ENCODE data around the gene MYL9.

MYL9 gene

GRCh38 chr20:36541227-36541767, at the start of gene MYL9:
TSS of gene MYL9 (plus strand) at chr20:36541519. CDS start at chr20:36544885, 3,366 bp downstream.
- TF ChIP-seq, protein P1, sequence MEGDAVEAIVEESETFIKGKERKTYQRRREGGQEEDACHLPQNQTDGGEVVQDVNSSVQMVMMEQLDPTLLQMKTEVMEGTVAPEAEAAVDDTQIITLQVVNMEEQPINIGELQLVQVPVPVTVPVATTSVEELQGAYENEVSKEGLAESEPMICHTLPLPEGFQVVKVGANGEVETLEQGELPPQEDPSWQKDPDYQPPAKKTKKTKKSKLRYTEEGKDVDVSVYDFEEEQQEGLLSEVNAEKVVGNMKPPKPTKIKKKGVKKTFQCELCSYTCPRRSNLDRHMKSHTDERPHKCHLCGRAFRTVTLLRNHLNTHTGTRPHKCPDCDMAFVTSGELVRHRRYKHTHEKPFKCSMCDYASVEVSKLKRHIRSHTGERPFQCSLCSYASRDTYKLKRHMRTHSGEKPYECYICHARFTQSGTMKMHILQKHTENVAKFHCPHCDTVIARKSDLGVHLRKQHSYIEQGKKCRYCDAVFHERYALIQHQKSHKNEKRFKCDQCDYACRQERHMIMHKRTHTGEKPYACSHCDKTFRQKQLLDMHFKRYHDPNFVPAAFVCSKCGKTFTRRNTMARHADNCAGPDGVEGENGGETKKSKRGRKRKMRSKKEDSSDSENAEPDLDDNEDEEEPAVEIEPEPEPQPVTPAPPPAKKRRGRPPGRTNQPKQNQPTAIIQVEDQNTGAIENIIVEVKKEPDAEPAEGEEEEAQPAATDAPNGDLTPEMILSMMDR (IDR thresholded peaks at IDR 0.05; ENCODE audit: control insufficient read depth, insufficient read depth, low read depth, low read length, missing control alignments), result no peak
- no peak for DNase-seq (ENCODE audit: low read depth)
- H3K4me3 ChIP-seq (ENCODE audit: control insufficient read depth, low read depth, low read length), result peak within 1 kb of the TSS; percentile 97

DNA sequence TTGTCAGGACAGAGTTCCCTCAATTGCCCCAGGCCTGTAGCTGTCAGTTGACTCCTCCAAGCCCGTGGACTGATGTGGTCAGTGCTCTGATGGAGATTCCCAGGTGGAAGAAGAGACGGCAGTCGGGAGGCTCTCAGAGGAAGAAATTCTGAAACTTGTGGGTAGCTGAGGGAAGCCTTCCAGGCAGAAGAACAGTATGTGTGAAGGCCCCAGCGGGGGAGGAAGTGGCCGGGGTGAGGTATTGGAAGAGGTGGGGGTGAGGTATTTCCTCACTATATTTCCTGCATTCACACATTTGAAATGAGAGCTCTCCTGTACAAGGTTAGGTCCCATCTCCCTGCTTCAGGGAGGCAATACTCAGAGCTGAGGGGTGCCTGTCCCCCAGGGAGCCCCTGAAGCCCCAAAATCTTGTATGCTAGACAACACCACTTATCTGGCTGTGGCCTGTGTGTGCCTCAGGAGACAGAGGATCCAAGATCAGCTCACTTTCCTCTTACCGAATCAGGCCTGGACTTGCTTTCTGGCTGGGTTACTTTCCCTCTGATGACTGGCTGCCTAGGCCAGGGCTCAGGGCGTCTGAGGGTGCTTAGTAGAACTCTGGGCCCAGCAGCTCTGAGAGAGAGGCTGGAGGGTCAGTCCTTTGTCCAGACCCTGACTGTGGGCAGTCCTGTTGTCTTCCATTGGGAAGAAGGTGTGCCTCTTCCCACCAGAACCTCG, 49.3 kb upstream of the MYL9 start:
- TF ChIP-seq, protein P1 (IDR thresholded peaks at IDR 0.05; ENCODE audit: control insufficient read depth, insufficient read depth, low read depth, low read length, missing control alignments), result no peak
- no peak for DNase-seq (ENCODE audit: low read depth)
- no peak overlapping the region for H3K4me3 ChIP-seq (ENCODE audit: control insufficient read depth, low read depth, low read length)

- DNase-seq (ENCODE audit: low read depth), result no peak
- TF ChIP-seq, protein P1 (IDR thresholded peaks at IDR 0.05; ENCODE audit: control insufficient read depth, insufficient read depth, low read depth, low read length, missing control alignments), result peak; percentile 28
- no peak overlapping the region for H3K4me3 ChIP-seq (ENCODE audit: control insufficient read depth, low read depth, low read length)
Measured at GRCh38 chr20:36493051-36493800, 48.1 kb upstream of the MYL9 start.

- TF ChIP-seq, protein P1 (IDR thresholded peaks at IDR 0.05; ENCODE audit: control insufficient read depth, insufficient read depth, low read depth, low read length, missing control alignments), result no peak
- DNase-seq (ENCODE audit: low read depth), result peak; percentile 65
- no peak overlapping the region for H3K4me3 ChIP-seq (ENCODE audit: control insufficient read depth, low read depth, low read length)
Measured at GRCh38 chr20:36493801-36494114, 47.6 kb upstream of the MYL9 start.

- no peak for DNase-seq (ENCODE audit: low read depth)
- H3K4me3 ChIP-seq (ENCODE audit: control insufficient read depth, low read depth, low read length), result no peak overlapping the region
- TF ChIP-seq, protein P1 (IDR thresholded peaks at IDR 0.05; ENCODE audit: control insufficient read depth, insufficient read depth, low read depth, low read length, missing control alignments), result no peak
Measured at GRCh38 chr20:36496707-36497669, 44.3 kb upstream of the MYL9 start.

DNA sequence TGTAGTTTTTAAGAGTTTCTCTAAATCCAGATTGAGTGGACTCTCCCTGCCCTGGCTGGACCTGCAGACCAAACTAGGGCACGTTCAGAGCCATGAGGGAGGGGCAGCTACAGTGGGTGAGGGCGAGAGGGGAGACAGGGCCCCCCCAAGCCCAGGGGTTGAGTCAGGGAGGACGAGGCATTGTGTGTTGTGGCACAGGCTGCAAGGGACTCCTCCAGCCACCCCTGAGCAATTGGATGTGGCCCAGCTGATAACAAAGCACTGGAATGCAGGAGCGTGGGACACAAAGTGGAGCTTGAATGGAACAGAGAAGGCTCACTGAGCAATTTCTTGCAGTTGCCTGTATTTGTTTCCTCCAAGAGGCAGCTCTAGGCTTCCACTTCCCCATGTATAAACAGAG, 43.5 kb upstream of the MYL9 start:
- TF ChIP-seq, protein P1 (IDR thresholded peaks at IDR 0.05; ENCODE audit: control insufficient read depth, insufficient read depth, low read depth, low read length, missing control alignments), result no peak
- no peak for DNase-seq (ENCODE audit: low read depth)
- H3K4me3 ChIP-seq (ENCODE audit: control insufficient read depth, low read depth, low read length), result no peak overlapping the region
